GM06990 (cell line): ENCODE results near the gene SRGAP1.
"Not testable (repeated sequence)": the region's sequence is repeated elsewhere in the genome, so short reads cannot be mapped to it uniquely, and the experiment has no call there.

Experiments
- DNase-seq: peaks from one replicate; pipeline ENCODE4 v3.0.0-alpha.2; 2011; ENCODE audit not compliant: insufficient read length; ENCODE audit errors: extremely low read depth
- H3K27me3 ChIP-seq: replicated peaks from 2 replicates; pipeline ENCODE4 v1.6.0; 2011; ENCODE audit warnings: low read length; ENCODE audit not compliant: control insufficient read depth, insufficient read depth
- H3K36me3 ChIP-seq: 2 replicates; pipeline ENCODE4 v1.5.1; 2011; ENCODE audit warnings: low read length; ENCODE audit not compliant: control insufficient read depth, insufficient read depth
- H3K4me3 ChIP-seq: replicated peaks from 2 replicates; pipeline ENCODE4 v1.5.1; 2011; ENCODE audit warnings: low read depth, mild to moderate bottlenecking, control low read depth, low read length
- TF ChIP-seq, protein P1 (sequence below): IDR thresholded peaks from 2 replicates; pipeline ENCODE4 v1.5.1; 2011; ENCODE audit warnings: low read length, control low read depth, mild to moderate bottlenecking, inconsistent platforms; ENCODE audit not compliant: insufficient read depth, poor library complexity, severe bottlenecking

SRGAP1 gene

DNA sequence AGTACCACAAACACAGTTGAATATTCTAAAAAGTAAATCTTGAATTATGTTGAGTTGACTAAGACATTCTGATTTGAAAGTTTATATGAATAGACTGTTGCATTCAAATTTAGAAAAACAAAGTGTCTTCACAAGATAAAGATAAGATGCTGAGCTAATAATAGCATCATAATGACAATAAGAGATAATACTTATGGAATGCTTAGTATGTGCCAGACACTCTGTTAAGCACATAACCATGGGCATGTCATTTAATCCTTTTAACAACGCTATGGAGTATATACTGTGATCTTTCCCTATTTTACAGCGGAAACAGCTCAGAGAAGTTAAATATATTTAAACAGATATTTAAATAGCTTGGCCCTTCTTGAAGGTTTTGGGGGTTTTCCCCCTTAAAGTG lies 163.4 kb downstream of the SRGAP1 start:
- no peak for DNase-seq
- TF ChIP-seq, protein P1, sequence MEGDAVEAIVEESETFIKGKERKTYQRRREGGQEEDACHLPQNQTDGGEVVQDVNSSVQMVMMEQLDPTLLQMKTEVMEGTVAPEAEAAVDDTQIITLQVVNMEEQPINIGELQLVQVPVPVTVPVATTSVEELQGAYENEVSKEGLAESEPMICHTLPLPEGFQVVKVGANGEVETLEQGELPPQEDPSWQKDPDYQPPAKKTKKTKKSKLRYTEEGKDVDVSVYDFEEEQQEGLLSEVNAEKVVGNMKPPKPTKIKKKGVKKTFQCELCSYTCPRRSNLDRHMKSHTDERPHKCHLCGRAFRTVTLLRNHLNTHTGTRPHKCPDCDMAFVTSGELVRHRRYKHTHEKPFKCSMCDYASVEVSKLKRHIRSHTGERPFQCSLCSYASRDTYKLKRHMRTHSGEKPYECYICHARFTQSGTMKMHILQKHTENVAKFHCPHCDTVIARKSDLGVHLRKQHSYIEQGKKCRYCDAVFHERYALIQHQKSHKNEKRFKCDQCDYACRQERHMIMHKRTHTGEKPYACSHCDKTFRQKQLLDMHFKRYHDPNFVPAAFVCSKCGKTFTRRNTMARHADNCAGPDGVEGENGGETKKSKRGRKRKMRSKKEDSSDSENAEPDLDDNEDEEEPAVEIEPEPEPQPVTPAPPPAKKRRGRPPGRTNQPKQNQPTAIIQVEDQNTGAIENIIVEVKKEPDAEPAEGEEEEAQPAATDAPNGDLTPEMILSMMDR = no peak
- H3K36me3 ChIP-seq = no peaks in the 10 kb centered on the region
- no peaks in the 10 kb centered on the region for H3K27me3 ChIP-seq
- no peak overlapping the region for H3K4me3 ChIP-seq

DNA sequence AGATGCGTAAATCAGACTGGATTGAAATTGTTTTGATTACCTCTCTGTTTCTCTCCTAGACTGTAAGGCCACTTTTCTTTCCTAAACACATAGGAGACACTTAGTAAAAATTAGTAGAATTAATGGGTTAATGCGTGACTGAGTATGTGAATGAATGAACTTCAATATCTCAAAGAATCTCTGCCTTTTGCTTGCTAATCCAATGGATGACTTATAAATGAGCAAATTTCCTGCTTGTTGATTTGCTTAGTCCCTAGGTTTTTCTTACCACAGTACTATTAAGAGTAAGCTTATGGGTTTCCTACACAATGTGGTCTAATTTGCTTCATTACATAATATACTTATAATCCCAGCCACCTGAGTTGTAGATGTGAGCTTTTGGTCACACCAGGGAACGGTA lies 164.1 kb downstream of the SRGAP1 start:
- no peak for DNase-seq
- Histone ChIP-seq H3K27me3 (no peaks in the 10 kb centered on the region), H3K36me3 (no peaks in the 10 kb centered on the region), H3K4me3 (no peak overlapping the region)
- TF ChIP-seq, protein P1 = no peak

DNA sequence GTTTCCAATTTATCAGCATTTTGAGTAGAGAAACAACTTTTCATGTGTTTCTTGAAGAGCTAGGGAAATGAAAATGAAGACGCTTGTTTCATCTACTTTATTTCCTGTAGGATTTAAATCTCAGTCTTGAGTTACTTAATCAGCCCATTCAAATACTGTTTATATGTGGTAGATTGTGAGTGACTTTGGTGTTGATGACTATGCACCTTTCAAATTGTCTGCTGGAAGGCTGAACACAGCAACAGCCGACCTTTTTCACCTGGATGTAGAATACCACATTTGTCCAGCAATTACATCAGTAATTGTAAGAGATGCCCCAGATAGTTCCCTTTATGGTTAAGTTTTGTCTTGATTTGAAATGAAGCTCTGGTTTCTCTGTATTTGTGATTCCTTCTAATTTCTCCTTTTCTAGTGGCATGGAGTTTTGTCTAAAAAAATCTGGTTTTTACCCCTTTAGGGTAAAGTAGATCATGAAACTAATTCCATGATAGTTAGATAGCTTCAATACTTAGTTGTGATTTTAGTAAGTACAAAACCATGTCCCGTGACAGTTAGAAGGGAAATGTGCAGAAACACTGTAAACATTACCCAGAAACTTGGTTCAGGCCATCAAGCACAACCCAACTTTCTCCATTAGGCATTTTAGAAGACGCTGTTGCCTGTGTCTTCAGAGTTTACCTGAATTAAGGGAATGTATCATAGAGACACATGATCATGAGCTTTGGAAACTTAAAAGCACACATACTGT lies 165.0 kb downstream of the SRGAP1 start:
- TF ChIP-seq, protein P1 = no peak
- DNase-seq = no peak
- no peaks in the 10 kb centered on the region for H3K36me3 ChIP-seq
- no peaks in the 10 kb centered on the region for H3K27me3 ChIP-seq
- no peak overlapping the region for H3K4me3 ChIP-seq

DNA sequence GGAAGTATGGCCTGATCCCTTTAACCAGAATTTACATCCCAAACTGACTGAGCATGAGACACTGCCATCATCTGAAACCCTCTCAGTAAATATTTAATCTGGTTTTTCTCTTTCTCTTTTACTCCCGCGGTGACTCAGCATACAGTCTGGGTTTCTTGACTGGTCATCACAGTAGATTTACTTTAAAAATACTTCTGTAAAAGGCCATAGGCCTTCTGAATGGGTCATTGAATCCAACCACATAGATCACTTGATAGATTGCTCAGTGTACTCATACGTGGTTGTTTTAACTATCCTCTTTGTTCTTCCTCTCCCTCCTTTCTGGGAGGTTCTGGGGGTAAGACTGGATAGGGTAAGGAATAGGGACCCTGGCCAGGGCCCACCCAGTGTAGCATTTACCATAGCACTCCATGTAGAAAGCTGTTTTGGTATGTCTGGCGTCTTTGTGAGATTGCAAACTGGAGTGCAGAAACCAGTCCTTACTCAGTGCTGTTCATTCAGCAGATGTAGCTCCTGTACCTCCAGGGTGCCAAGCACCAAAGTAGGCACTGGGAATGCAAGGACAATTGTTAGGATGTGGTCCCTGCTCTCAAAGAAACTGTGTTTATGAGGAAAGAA lies 165.7 kb downstream of the SRGAP1 start:
- H3K4me3 ChIP-seq = no peak overlapping the region
- H3K36me3 ChIP-seq = no peaks in the 10 kb centered on the region
- no peak for DNase-seq
- TF ChIP-seq, protein P1 = no peak
- no peaks in the 10 kb centered on the region for H3K27me3 ChIP-seq

DNA sequence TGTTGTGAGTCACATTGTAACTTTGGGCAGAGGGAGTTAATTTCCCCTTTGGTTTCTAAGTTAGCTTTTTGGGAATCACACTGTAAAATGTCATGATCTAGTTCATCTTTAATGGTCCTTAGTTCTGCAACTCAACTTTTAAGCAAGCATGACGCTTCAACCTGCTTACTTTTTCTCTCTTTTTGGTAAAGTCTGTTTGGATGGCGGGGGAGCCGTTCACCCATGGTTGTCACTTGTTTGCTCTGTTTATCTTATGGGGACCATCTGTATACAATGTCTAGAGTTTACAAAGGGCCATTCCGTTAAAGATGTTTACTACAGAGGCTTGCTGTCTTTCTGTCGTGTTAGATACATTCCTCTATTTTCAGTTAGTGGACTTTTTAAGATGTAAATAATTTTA lies 172.0 kb downstream of the SRGAP1 start:
- TF ChIP-seq, protein P1 = no peak
- Histone ChIP-seq H3K36me3 (no peaks in the 10 kb centered on the region), H3K27me3 (no peaks in the 10 kb centered on the region), H3K4me3 (no peak overlapping the region)
- no peak for DNase-seq

DNA sequence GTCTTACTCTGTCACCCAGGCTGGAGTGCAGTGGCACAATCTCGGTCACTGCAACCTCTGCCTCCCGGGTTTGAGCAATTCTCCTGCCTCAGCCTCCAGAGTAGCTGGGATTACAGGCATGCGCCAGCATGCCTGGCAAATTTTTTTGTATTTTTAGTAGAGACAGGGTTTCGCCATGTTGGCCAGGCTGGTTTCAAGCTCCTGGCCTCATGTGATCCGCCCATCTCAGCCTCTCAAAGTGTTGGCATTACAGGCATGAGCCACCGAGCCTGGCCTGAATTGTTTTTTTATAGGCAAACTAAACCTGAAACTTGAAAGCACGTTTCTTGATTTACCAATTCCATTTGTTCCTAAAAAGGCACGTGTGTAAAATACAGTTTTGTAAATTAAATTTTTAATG lies 173.6 kb downstream of the SRGAP1 start:
- H3K4me3 ChIP-seq, H3K27me3 ChIP-seq, DNase-seq, H3K36me3 ChIP-seq: not testable (repeated sequence)
